ENCODE results near the gene FREY1. TPM values are rescaled to one million over a fixed set of nuclear protein-coding genes. Genes with fewer than 3 reads are reported as not detected.

The FREY1 gene
- total and polyA plus RNA-seq, 2 donors from 2014 or later: 0.99 to 1.0 TPM

GRCh38 chr11:45935349-45936064 is 28.4 kb upstream of the FREY1 start:
- H3K4me1 ChIP-seq (ENCODE audit: control insufficient read depth in 2 of 3, insufficient read depth in 2 of 3, low read depth in 1 of 3, low read length in 3 of 3): peaks cover 0 to 10% (median 9%) of the 10 kb centered on the region in 3 donors
- FAIRE-seq (no peak), DNase-seq (no peak)
- H3K9me3 ChIP-seq (ENCODE audit: control insufficient read depth in 2 of 3, insufficient read depth in 1 of 3, low read length in 3 of 3): no peaks in the 10 kb centered on the region
- no peak overlapping the region for H3K27ac ChIP-seq (ENCODE audit: low read depth in 2 of 2, low read length in 2 of 2)
- no peak for TF ChIP-seq CTCF (IDR thresholded peaks at IDR 0.05; ENCODE audit: borderline replicate concordance, extremely low read depth, insufficient read depth)
- H3K36me3 ChIP-seq (ENCODE audit: control insufficient read depth in 2 of 3, insufficient read depth in 3 of 3, low read length in 3 of 3): peaks cover 3 to 22% (median 10%) of the 10 kb centered on the region in 3 donors
- no peak overlapping the region for H3K9ac ChIP-seq (ENCODE audit: low read length in 3 of 3)
- intact Hi-C loops (cut with DNase I): no loop called here
- H3K4me3 ChIP-seq (ENCODE audit: low read length in 3 of 3): no peak overlapping the region
- no peaks in the 10 kb centered on the region for H3K27me3 ChIP-seq (ENCODE audit: control insufficient read depth, insufficient read depth, low read length)

- peaks cover 0 to 16% (median 10%) of the 10 kb centered on the region in 3 donors for H3K4me1 ChIP-seq (ENCODE audit: control insufficient read depth in 2 of 3, insufficient read depth in 2 of 3, low read depth in 1 of 3, low read length in 3 of 3)
- H3K4me3 ChIP-seq (ENCODE audit: low read length in 3 of 3): no peak overlapping the region
- no peak overlapping the region for H3K27ac ChIP-seq (ENCODE audit: low read depth in 2 of 2, low read length in 2 of 2)
- TF ChIP-seq CTCF (IDR thresholded peaks at IDR 0.05; ENCODE audit: borderline replicate concordance, extremely low read depth, insufficient read depth): no peak
- DNase-seq (no peak), FAIRE-seq (no peak)
- peaks cover 3 to 22% (median 10%) of the 10 kb centered on the region in 3 donors for H3K36me3 ChIP-seq (ENCODE audit: control insufficient read depth in 2 of 3, insufficient read depth in 3 of 3, low read length in 3 of 3)
- H3K9ac ChIP-seq (ENCODE audit: low read length in 3 of 3): no peak overlapping the region
- H3K9me3 ChIP-seq (ENCODE audit: control insufficient read depth in 2 of 3, insufficient read depth in 1 of 3, low read length in 3 of 3): no peaks in the 10 kb centered on the region
- H3K27me3 ChIP-seq (ENCODE audit: control insufficient read depth, insufficient read depth, low read length): no peaks in the 10 kb centered on the region
- intact Hi-C loops (cut with DNase I): no loop called here
Observed at GRCh38 chr11:45934580-45935318, 27.7 kb upstream of the FREY1 start.

GRCh38 chr11:45933846-45934579 is 26.9 kb upstream of the FREY1 start:
- Histone ChIP-seq H3K27ac (ENCODE audit: low read depth in 2 of 2, low read length in 2 of 2) (no peak overlapping the region), H3K9ac (ENCODE audit: low read length in 3 of 3) (no peak overlapping the region), H3K4me1 (ENCODE audit: control insufficient read depth in 2 of 3, insufficient read depth in 2 of 3, low read depth in 1 of 3, low read length in 3 of 3) (peaks cover 0 to 18% (median 10%) of the 10 kb centered on the region in 3 donors), H3K27me3 (ENCODE audit: control insufficient read depth, insufficient read depth, low read length) (no peaks in the 10 kb centered on the region), H3K9me3 (ENCODE audit: control insufficient read depth in 2 of 3, insufficient read depth in 1 of 3, low read length in 3 of 3) (no peaks in the 10 kb centered on the region), H3K36me3 (ENCODE audit: control insufficient read depth in 2 of 3, insufficient read depth in 3 of 3, low read length in 3 of 3) (peaks cover 3 to 22% (median 10%) of the 10 kb centered on the region in 3 donors), H3K4me3 (ENCODE audit: low read length in 3 of 3) (no peak overlapping the region)
- no peak for DNase-seq
- FAIRE-seq: no peak
- intact Hi-C loops (cut with DNase I): no loop called here
- TF ChIP-seq CTCF (IDR thresholded peaks at IDR 0.05; ENCODE audit: borderline replicate concordance, extremely low read depth, insufficient read depth): no peak

Measured in kidney (tissue), 14 donors.